Fibroblast of skin of left quadriceps (primary cell): ENCODE measurements around the gene AQP4.

Experiments used
- DNase-seq, 2 experiments: peaks; one replicate each; pipeline ENCODE4 v3.0.0-alpha.2; 2013; ENCODE audit warnings: low read depth in 2 of 2

The AQP4 gene

DNA sequence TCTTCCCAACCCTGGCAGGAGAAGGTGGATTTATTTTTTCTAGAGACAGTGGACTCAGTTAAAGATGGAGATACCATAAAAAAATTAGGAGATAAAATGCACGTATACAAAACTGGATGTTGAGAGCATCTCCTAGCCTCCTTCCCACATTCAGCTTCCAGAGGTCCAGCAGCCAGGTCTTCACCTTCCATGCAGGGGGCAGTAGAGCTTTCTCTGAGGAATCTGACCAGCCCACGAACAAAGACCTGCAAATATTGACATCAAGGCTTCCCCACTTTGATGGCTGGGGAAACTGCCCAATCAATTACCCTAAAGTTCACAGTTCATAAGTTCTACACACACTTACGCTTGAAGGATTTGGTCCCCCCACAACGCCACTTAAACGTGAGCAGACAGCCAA is 24.5 kb downstream of the AQP4 start:
- DNase-seq, result no peak

DNA sequence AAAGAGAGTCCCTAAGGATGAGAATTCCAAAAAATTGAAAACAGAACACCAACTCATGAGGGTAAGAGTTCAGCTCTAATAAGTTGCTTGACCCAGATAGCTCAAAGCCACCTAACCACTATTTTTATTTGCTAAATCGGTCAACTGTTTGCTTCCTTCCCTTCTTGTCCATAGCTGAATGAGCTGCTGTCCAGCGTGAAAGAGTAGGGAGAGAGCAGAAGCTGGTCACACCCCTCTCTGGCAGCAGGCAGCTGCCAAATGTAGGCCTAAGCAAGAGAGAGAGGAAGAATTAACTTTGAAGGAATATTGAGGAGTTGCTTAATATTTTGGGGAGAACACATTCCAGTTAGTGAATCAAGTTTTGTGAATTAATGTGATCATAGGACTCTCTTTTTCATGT is 25.9 kb downstream of the AQP4 start:
- no peak for DNase-seq

DNA sequence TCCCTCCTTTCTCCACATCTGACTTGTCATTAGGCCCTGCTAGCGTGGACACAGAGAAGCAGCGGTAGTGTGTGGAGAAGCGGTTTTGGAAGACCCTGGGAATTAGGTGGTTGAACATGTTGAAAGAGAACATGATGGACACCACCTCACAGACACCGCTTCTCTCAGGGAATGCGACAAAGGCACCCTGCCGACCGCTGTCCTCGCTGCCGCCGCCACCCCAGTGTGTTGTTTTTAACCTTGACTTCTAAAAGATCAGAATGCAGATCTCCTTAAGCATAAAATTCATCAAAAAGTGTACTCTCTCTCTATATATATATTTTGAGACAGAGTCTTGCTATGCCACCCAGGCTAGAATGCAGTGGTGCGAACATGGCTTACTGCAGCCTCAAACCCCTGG is 33.2 kb downstream of the AQP4 start:
- DNase-seq, result no peak

DNA sequence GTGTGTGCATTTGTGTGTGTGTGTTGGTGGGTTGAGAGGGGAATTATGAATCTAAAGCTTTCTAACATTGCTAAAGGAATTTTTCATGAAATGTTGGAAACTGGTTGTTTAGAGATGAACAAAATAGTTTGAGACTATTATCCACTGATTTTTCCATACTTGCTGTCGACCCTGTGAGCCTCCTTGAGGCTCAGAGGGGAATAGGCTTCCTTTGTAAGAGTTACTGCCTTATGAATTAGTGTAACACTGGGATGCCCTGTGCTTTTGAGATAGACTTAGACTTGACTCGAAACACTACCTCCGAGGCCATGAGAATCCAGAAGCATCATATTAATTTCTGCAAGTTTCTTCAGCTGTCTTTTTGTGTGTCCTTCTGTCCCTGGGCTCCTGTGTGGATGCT is 37.9 kb downstream of the AQP4 start:
- DNase-seq, result no peak

DNA sequence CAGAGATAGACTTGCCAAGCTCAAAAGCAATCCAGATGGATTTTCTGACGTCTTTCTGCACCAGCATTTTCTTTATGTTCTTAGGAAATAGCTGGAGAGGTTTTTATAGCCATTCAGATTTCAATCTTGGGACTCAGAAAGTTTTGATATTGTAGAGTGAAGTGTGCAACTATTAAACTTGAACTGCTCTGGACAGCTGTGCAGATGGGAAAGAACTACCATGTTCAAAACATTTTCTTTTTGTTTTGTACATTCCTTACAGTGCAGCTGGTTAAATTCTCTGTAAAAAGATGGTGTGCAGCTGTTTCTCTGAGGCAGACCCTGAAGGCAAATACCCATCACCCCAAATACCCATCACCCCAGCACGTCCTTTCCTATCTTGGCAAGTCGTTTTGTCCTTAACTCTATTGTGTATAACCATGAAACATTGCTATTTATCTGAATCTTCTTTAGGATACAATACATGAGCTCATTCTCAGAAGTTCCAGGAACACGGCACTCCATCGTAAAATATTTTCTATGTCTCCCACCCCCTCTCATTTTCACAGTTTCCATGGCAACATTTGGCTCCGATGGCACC is 38.8 kb downstream of the AQP4 start:
- DNase-seq, result no peak

DNA sequence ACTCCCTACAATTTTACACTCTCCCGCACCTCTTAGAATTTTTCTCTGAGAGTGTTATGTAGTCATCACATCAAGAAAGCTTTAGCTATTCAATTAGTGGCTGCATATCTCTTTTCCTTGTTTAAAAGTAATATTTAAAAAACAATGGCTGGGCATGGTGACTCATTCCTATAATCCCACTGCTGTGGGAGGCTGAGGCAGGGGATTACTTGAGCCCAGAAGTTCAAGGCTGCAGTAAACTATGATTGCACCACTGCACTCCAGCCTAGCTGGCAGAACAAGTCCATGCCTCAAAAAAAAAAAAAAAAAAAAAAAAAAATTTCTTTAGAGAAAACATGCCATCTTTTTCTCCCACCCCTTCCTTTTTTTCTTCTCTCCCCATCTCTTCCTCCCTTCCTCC is 44.3 kb downstream of the AQP4 start:
- no peak for DNase-seq

DNA sequence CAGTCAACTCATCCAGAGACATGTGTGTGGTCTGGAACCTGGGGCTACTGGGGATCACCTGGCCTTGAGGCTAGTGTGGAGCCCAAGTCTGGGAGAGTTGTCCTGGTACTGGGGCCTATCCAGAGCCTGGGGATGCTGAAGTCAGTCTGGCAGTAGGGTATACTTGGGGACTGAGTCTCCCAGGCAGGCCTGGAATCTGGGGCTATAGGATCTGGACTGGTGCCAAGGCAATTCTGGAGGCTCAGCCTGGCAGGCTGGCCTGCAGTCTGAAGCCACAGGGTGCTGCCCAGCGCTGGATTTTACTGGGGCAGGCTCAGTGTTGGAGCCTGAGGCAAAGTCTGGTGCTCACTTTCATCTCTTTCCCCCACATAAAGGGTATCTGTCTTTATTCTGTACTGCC is 46.5 kb downstream of the AQP4 start:
- no peak for DNase-seq

DNA sequence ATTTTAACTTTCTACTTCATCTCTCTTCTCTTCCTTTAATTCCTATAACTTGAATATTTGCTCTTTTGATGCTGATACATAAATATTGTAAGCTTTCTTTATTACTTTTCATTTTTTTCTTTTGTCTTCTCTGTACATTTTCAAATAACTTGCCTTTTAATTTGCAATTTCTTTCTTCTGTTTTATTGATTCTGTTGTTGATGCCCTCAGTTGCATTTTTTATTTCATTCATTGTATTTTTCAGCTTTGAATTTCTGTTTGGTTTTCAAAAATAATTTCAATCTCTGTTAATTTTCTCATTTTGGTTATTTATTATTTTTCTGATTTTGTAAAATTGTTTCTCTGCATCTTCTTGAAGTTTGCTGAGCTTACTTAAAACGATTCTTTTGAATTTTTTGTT is 47.0 kb downstream of the AQP4 start:
- no peak for DNase-seq

DNA sequence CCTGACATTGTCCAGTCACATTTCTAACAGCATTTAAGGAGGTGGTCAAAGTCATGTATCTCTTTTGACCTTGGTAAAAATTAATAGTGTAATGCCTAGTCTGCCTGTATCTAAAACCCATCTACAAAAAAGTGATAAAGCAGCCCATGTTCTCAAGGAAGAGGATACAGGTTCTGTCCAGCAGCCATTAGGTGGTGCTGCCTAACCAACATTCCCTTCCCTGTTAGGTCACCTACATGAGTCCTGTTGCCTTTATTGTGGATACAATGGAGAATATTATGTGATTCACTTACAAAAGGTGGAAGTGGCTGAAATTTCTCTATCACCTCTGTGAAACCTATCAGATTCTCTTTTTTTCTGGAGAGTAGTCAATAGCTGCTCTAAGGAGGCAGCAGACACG is 52.5 kb downstream of the AQP4 start:
- no peak for DNase-seq

DNA sequence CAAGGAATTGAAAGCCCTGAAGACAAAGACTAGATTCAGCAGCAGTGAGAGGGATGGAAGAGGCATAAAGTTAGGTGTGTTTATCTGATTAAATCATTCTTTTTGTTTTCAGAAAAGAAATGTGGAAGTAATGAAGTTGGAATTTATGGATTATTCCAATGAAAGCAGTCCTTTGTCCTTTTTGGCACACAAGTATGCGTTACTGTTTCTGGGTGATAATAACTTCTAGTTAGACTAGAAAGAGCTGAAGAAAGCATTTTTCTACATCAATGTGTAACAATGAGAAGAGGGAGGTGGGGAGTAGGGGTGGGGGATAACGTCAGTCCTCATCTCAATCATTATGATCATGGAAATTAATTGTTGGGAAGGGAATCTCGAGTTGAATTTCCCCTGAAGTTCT is 53.0 kb downstream of the AQP4 start:
- no peak for DNase-seq

DNA sequence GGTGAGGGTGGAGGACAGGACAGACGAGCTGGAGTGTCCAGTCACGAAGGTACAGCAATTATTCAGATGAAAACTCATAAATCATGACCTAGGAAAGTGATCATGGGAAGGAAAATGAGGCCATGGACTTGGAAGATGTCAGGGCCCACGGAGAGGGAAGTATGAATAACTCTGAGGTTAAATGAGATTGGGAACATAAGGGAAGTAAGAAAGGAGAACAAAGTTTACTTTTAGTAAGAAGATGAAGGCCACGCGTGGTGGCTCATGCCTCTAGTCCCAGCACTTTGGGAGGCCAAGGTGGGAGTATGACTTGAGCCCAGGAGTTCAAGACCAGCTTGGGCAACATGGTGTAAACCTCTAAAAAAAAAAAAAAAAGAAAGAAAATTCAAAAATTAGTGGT is 56.2 kb downstream of the AQP4 start:
- no peak for DNase-seq

DNA sequence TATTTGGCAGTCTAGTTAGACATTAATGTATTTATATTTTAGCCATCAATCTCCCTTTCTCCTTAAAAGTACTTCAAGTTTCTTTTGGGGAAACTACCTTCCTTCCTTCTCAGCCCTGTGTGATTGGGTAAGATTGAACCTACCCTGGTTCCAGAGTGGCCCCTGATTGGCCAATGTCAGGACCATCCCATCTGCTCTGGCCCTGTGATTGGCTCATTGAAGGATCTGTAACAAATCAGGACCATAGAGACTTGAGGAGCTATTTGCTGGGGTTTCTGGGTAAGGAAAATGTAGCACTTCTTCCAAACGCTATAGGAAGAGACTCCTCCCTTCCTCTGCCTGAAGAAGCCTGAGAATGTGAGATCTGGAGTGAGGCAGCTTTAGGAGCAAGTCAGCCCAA is 59.3 kb downstream of the AQP4 start:
- no peak for DNase-seq

DNA sequence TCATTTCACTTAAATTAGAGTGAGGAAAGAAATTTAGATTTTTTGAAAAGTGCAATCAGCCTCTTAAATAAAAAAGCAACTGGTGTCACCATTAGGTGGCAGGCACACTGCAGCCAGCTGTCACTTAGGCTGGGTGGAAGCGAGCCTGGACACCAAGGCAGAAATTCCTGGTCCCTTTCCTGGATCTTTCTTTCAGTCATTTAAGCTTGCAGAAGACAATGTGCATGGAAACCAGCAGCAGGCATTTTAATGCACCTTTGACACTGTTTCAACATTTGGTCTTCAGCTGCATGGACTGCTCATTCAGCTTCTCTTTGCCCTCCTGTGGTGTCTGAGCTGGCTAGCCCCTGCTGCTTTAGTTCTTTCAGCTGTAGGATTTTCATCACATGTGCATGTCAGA is 61.0 kb downstream of the AQP4 start:
- no peak for DNase-seq

DNA sequence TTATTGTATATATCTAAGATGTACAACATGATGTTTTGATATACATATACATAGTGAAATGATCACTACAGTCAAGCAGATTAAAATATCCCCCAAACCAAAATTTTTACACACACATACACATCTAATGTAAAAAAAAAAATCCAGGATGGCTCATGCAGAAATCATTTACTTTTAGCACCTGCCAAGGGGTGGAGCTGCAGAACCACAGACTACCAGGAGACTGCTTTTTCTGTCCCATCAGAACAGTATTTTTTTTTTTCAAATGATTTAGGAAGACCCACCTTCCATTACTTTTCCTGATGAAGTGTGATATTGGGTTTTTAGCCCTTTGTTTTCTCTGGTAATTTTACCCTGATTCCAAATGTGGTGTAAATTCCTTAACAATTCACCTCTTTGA is 61.9 kb downstream of the AQP4 start:
- no peak for DNase-seq

DNA sequence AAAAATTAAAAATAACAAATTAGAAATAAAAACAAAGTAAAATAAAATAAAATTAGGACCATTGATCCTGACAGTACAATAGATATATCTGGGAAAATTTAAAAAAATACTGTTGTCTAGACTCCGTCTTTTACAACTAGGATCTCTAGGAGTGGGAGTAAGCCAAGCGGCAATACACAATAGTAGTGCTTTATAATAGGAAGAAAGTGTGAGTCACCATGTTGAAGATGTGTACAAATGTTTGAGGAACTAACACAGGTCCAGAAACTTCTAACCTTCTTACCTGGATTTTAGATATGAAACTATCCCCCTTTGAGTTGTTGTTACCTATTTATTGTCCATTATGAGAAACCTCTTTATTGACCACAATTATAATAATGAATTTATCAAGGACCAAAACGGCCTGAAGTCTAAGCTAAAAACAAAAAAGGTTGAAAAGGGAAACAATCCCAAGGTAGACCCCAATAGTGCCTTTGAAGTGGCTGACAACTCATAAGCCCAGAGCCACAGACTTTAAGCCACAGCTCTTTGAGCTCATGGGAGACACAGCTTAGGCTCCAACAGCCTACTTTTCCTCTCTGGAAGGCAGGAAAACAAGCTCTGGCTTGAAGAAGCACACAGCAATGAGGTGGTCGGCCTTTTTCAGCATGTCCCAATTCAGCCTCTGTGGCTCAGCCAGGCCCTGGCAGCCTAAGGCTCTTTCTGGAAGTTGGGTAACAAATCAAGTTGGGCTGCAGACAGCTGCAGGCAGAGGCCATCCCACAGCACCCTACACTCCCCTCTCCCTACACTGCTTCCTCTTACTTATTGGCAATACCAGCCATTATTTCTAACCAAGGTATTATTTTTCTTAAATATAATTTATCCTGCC is 62.9 kb downstream of the AQP4 start:
- no peak for DNase-seq
